PC-3 (cell line): ENCODE results near the gene ADARB2. TPM values are rescaled to one million over a fixed set of nuclear protein-coding genes. Genes with fewer than 3 reads are reported as not detected.

Experiments used
- ATAC-seq: fragments of 200-7000 bp; cut with Tn5 transposase; 2 replicates; pipeline ENCODE4 v1.9.1; 2020; ENCODE audit warnings: mild to moderate bottlenecking, moderate library complexity
- BruUV-seq: library from RNA; stranded (reverse); fragments of 400-500 nt; replicated peaks from 2 replicates; lab custom pipeline; 2021; lab: Mats Ljungman, UMichigan
- CTCF ChIA-PET: fragments of 300-600 bp; sonication (Branson Sonifier 250); formaldehyde crosslinking; loops from one replicate; lab custom pipeline; 2022; ENCODE audit warnings: antibody characterized with exemption; lab: Charles Lee
- POLR2A ChIA-PET: fragments of 300-600 bp; sonication (Branson Sonifier 250); formaldehyde crosslinking; loops from one replicate; lab custom pipeline; 2022; ENCODE audit warnings: antibody characterized with exemption; ENCODE audit not compliant: unreplicated experiment; lab: Charles Lee
- DNase-seq: peaks from one replicate; pipeline ENCODE4 v3.0.0-alpha.2; 2015
- H2AFZ ChIP-seq: fragments of 300-600 bp; sonication (generic); 2 replicates; pipeline ENCODE4 v1.6.0; 2016; ENCODE audit warnings: antibody characterized with exemption, low read length
- H3F3A ChIP-seq: fragments of 300-600 bp; sonication (generic); one replicate; pipeline ENCODE4 v1.6.0; 2017; ENCODE audit warnings: antibody characterized with exemption, low read length, control low read depth, mild to moderate bottlenecking; ENCODE audit not compliant: unreplicated experiment
- H3K27ac ChIP-seq: fragments of 300-600 bp; sonication (generic); 2 replicates; pipeline ENCODE4 v1.5.1; 2016; ENCODE audit warnings: mild to moderate bottlenecking, low read length
- H3K27me3 ChIP-seq: fragments of 300-600 bp; sonication (generic); 2 replicates; pipeline ENCODE4 v1.6.1; 2016; ENCODE audit warnings: low read length, mixed read lengths
- H3K36me3 ChIP-seq: fragments of 300-600 bp; sonication (generic); 2 replicates; pipeline ENCODE4 v1.6.1; 2016; ENCODE audit warnings: low read depth, mixed run types, low read length, mixed read lengths
- H3K4me1 ChIP-seq: fragments of 300-600 bp; sonication (generic); 2 replicates; pipeline ENCODE4 v1.5.1; 2016; ENCODE audit warnings: low read length; ENCODE audit not compliant: insufficient read depth
- H3K4me2 ChIP-seq: fragments of 300-600 bp; sonication (generic); 2 replicates; pipeline ENCODE4 v1.6.0; 2016; ENCODE audit warnings: low read length
- H3K4me3 ChIP-seq: fragments of 300-600 bp; sonication (generic); 2 replicates; pipeline ENCODE4 v1.5.1; 2016; ENCODE audit warnings: mild to moderate bottlenecking, low read length, mixed read lengths
- H3K79me2 ChIP-seq: fragments of 300-600 bp; sonication (generic); 2 replicates; pipeline ENCODE4 v1.6.1; 2017; ENCODE audit warnings: low read length, mixed read lengths
- H3K9ac ChIP-seq: fragments of 300-600 bp; sonication (generic); 2 replicates; pipeline ENCODE4 v1.6.0; 2016; ENCODE audit warnings: mild to moderate bottlenecking, low read length
- H3K9me2 ChIP-seq: fragments of 300-600 bp; sonication (generic); replicated peaks from 2 replicates; pipeline ENCODE4 v1.6.1; 2016; ENCODE audit warnings: mixed run types, low read length, mixed read lengths
- H3K9me3 ChIP-seq: fragments of 300-600 bp; sonication (generic); 2 replicates; pipeline ENCODE4 v1.6.1; 2016; ENCODE audit warnings: low read length, mixed read lengths
- H4K20me1 ChIP-seq: fragments of 300-600 bp; sonication (generic); 2 replicates; pipeline ENCODE4 v1.6.1; 2016; ENCODE audit warnings: low read length, mixed read lengths
- CTCF ChIP-seq: fragments of 300-600 bp; sonication (generic); conservative IDR thresholded peaks from 2 replicates; pipeline ENCODE4 v1.5.1; 2017; ENCODE audit warnings: antibody characterized with exemption, low read depth, mild to moderate bottlenecking, low read length
- EZH2 ChIP-seq: fragments of 300-600 bp; sonication (generic); IDR thresholded peaks from one replicate; pipeline ENCODE4 v1.6.1; 2017; ENCODE audit warnings: antibody characterized with exemption, mild to moderate bottlenecking, low read length; ENCODE audit not compliant: unreplicated experiment
- EZH2phosphoT487 ChIP-seq: fragments of 300-600 bp; sonication (generic); IDR thresholded peaks from 2 replicates; pipeline ENCODE4 v1.6.1; 2018; ENCODE audit warnings: mild to moderate bottlenecking, antibody characterized with exemption, low read length, borderline replicate concordance
- intact Hi-C: fragments of 100-400 bp; cut with micrococcal nuclease; formaldehyde crosslinking; loops from 2 replicates; pipeline ENCODE4 v1.9.0; 2023
- total RNA-seq: library from RNA; depleted of rRNA; stranded (reverse); fragments of >200 nt; gene quantifications from 2 replicates; pipeline ENCODE4 v1.2.3, GENCODE V29; 2014

Gene ADARB2
- total RNA-seq, 1 experiment from 2014 or later: not detected

- H3K9me3 ChIP-seq: no peaks in the 10 kb centered on the region
- ChIA-PET POLR2A (no interaction called here), CTCF (no interaction called here)
- no peaks in the 10 kb centered on the region for H3F3A ChIP-seq
- H3K27ac ChIP-seq: no peak overlapping the region
- no peak overlapping the region for H3K4me3 ChIP-seq
- no peaks in the 10 kb centered on the region for H3K36me3 ChIP-seq
- no peaks in the 10 kb centered on the region for H4K20me1 ChIP-seq
- H3K4me2 ChIP-seq: no peak overlapping the region
- no peaks in the 10 kb centered on the region for H3K9me2 ChIP-seq
- no peaks in the 10 kb centered on the region for H3K79me2 ChIP-seq
- no peaks in the 10 kb centered on the region for H3K4me1 ChIP-seq
- no peak for TF ChIP-seq EZH2phosphoT487
- no peak for TF ChIP-seq CTCF
- H3K27me3 ChIP-seq: no peaks in the 10 kb centered on the region
- intact Hi-C loops: no loop called here
- H3K9ac ChIP-seq: no peak overlapping the region
- BruUV-seq: no TSS peak
- ATAC-seq (no peak), DNase-seq (no peak)
- H2AFZ ChIP-seq: no peak overlapping the region
Measured at GRCh38 chr10:1633783-1634182, 103.5 kb downstream of the ADARB2 start.

GRCh38 chr10:1632596-1632995, 104.7 kb downstream of the ADARB2 start:
- Histone ChIP-seq H3K27ac (no peak overlapping the region), H3K27me3 (no peaks in the 10 kb centered on the region), H3K4me1 (no peaks in the 10 kb centered on the region), H3K9me3 (no peaks in the 10 kb centered on the region), H3K4me2 (no peak overlapping the region), H3K36me3 (no peaks in the 10 kb centered on the region), H3K9me2 (no peaks in the 10 kb centered on the region), H2AFZ (no peak overlapping the region), H3K4me3 (no peak overlapping the region), H4K20me1 (no peaks in the 10 kb centered on the region), H3F3A (no peaks in the 10 kb centered on the region), H3K79me2 (no peaks in the 10 kb centered on the region), H3K9ac (no peak overlapping the region)
- CTCF ChIA-PET: no interaction called here
- TF ChIP-seq EZH2phosphoT487: no peak
- TF ChIP-seq EZH2: no peak
- TF ChIP-seq CTCF: no peak
- BruUV-seq: no TSS peak
- POLR2A ChIA-PET: no interaction called here
- DNase-seq: no peak
- ATAC-seq: no peak
- intact Hi-C loops: no loop called here

GRCh38 chr10:1632141-1632540, 105.2 kb downstream of the ADARB2 start:
- H3K9ac ChIP-seq: no peak overlapping the region
- intact Hi-C loops: no loop called here
- no peaks in the 10 kb centered on the region for H3F3A ChIP-seq
- TF ChIP-seq CTCF: no peak
- TF ChIP-seq EZH2: no peak
- no peak for TF ChIP-seq EZH2phosphoT487
- ATAC-seq: no peak
- H3K9me3 ChIP-seq: no peaks in the 10 kb centered on the region
- no peaks in the 10 kb centered on the region for H3K27me3 ChIP-seq
- H3K79me2 ChIP-seq: no peaks in the 10 kb centered on the region
- BruUV-seq: no TSS peak
- no peaks in the 10 kb centered on the region for H3K36me3 ChIP-seq
- no peak overlapping the region for H2AFZ ChIP-seq
- DNase-seq: no peak
- H3K4me3 ChIP-seq: no peak overlapping the region
- H3K27ac ChIP-seq: no peak overlapping the region
- H3K4me1 ChIP-seq: no peaks in the 10 kb centered on the region
- H3K9me2 ChIP-seq: no peaks in the 10 kb centered on the region
- CTCF ChIA-PET: no interaction called here
- H4K20me1 ChIP-seq: no peaks in the 10 kb centered on the region
- H3K4me2 ChIP-seq: no peak overlapping the region
- POLR2A ChIA-PET: no interaction called here
